Measurements from ENCODE around the gene AQP3. TPM values are rescaled to one million over a fixed set of nuclear protein-coding genes. Genes with fewer than 3 reads are reported as not detected.
"Not testable (repeated sequence)": the region's sequence is repeated elsewhere in the genome, so short reads cannot be mapped to it uniquely, and the experiment has no call there.

Gene AQP3
- 0.17 and 1.5 TPM in 2 replicates for total RNA-seq (2014; rRNA removed; shearing (Covaris generic))
- 0.25 and 0.28 TPM in 2 replicates for polyA plus RNA-seq (2015; cell fraction: cytosol; rRNA removed)
- polyA plus RNA-seq (2015; cell fraction: nucleus; rRNA removed) = 0.31 and 0.78 TPM in 2 replicates

DNA sequence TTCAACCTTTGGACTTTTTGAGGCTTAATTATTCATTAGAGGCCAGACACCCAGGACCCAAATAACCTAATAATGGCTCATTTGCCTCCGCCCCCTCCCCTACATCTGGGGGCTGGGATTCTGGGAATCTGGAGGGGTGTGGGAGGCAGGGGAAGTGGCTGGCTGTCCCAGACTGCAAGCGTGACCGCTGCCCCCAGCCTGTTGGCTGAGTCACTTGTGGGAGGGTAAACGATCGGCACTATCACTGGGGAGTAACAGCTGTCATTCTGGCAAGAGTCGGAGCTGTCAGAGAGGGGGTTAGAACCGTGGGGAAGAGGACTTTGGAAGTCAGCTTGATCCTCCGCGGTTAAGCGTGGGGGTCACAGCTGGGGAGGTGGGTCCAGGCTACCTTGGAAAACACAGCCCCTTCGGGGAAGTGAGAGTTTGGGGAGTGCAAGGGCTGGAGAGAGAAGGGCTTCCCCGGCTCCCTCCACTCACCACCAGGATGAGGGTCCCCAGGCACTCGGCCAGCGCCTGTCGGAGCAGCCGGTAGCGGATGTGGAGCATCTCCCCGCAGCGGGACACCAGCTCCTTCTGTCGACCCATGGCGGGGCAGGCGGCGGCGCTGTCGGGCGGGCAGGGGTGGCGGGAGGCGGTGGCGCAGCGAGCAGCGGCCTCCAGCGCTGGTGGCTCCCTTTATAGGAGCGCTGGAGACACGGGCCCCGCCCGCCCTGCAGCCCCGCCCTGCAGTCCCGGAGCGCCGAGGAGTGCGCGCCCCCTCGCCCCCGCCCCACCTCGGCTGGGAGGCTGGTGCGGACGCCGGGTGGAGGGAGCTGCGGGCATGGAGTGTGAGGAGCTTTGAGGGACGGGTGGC, at the start of gene AQP3:
Gene AQP3 (minus strand): TSS at position 648 of the 853 bp plus-strand sequence. CDS start 63 bp downstream, at position 585.
- peak; percentile 73 for DNase-seq (ENCODE audit: low read depth)

GRCh38 chr9:33493819-33494218, 46.4 kb upstream of the AQP3 start:
- not testable (repeated sequence) for DNase-seq (ENCODE audit: low read depth)

GRCh38 chr9:33489066-33489465, 41.7 kb upstream of the AQP3 start:
- no peak for DNase-seq (ENCODE audit: low read depth)

DNA sequence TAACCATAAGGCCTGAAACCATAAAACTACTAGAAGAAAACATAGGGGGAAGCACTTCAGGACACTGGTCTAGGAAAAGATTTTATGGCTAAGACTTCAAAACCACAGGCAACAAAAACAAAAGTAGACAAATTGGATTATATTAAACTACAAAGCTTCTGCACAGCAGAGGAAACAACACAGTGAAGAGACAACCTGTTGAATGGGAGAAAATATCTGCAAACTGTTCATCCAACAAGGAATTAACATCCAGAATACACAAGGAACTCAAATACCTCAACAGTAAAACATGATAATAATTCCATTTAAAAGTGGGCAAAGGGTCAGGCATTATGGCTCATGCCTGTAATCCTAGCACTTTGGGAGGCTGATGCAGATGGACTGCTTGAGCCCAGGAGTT, 37.9 kb upstream of the AQP3 start:
- DNase-seq (ENCODE audit: low read depth) = not testable (repeated sequence)

DNA sequence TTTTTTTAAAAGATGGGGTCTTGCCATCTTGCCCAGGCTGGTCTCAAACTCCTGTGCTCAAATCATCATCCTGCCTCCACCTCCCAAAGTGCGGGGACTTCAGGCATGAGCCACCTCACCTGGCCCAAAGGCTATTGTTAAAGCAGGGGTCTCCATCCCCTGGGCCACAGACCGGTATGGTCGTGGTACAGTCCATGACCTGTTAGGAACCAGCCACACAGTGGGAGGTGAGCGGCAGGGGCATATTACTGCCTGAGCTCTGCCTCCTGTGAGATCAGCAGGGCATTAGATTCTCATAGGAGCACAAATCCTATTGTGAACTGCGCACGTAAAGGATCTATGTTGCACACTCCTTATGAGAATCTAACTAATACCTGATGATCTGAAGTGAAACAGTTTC, 33.6 kb upstream of the AQP3 start:
- no peak for DNase-seq (ENCODE audit: low read depth)

- no peak for DNase-seq (ENCODE audit: low read depth)
Measured at GRCh38 chr9:33480106-33480505, 32.7 kb upstream of the AQP3 start.

- DNase-seq (ENCODE audit: low read depth) = no peak
Measured at GRCh38 chr9:33476503-33476902, 29.1 kb upstream of the AQP3 start.

GRCh38 chr9:33475357-33475756, 28.0 kb upstream of the AQP3 start:
- DNase-seq (ENCODE audit: low read depth) = no peak

GRCh38 chr9:33473643-33474352, 26.4 kb upstream of the AQP3 start, which contains the start of gene NOL6:
TSS of gene NOL6 (minus strand) at chr9:33473924. CDS start at chr9:33473842, 82 bp downstream.
- DNase-seq (ENCODE audit: low read depth) = peak; percentile 99

DNA sequence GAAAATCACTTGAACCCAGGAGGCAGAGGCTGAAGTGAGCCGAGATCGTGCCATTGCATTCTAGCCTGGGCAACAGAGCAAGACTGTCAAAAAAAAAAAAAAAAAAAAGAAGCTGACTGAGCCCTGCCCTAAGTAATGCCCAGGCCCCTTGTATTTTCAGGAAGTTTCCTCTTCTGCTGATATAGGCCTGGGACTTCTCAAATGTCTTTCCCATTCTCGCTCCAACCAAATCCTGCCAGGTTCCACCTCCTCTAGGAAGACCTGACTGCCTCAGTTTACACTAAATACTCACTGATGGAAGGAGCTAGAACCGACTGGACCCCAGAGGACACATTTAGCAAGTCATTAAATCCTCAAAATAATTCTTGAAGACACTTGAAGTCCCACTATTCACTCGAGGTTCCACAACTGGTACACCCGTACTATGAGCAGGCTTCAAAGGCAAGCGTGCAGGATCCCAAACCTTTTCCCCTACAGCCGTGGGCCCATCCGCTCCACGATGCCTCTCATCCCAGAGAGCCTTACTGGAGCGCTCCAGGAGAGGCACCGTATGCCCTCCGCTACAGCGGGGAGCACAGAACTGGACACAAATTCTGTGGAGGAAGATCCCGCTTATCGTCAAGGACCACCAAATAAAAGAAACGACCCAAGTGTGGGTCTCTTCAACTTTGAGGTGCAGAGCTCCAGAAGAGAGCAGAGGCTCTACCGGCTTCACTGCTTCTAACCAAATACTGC, 25.7 kb upstream of the AQP3 start:
- no peak for DNase-seq (ENCODE audit: low read depth)

DNA sequence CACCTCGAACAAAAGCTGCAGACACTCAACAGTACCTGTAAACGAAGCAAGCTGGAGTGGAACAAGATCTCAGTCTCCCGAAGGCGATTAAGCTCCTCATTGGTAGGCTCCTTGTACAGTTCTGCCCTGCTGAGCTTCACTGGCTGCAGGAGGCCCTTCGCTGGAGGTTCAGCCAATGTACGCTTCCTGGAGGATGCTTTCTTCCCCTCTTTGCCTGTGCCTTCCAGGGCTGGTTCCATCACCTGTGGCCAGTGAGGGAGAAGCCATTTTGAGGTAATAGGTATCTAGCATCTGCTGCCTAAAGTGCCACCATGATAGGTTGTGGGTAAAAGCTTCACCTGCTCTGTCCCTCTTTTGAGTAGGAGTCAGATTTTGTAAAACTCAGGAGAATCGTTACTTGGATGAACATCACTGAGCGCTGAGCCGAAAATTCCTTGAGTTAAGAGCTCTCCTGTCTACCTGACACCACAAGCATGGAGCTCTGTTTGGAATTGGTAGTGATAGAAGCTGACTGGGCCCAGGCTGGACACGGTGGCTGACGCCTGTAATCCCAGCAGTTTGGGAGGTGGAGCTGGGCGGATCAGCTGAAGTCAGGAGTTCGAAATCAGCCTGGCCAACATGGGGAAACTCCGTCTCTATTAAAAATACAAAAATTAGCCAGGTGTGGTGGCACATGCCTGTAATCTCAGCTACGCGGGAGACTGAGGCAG, 24.9 kb upstream of the AQP3 start:
- no peak for DNase-seq (ENCODE audit: low read depth)

- no peak for DNase-seq (ENCODE audit: low read depth)
Measured at GRCh38 chr9:33471361-33471760, 24.0 kb upstream of the AQP3 start.

GRCh38 chr9:33469891-33470290, 22.5 kb upstream of the AQP3 start:
- DNase-seq (ENCODE audit: low read depth) = no peak

- no peak for DNase-seq (ENCODE audit: low read depth)
Measured at GRCh38 chr9:33468797-33469621, 21.6 kb upstream of the AQP3 start.

- DNase-seq (ENCODE audit: low read depth) = no peak
Measured at GRCh38 chr9:33468215-33468730, 20.9 kb upstream of the AQP3 start.

DNA sequence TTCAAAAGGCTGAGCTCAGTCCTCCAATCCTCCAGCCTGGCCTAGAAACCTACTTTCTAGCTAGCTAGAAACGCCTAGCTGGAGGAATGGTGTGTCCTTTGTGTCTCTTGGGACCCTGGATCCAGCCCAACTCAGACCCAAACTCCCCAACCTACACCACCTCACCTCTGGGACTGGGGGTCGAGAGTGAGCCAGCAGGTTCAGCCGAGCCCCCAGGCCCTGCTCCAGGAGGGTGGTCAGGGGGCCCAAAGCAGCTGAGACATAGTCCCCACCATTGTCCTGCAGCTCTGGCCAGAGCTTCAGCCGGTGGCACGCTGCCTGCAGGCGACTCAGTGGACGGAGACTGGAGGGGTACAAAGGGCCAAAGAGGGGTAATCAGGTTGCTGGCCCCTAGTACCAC, 20.1 kb upstream of the AQP3 start:
- no peak for DNase-seq (ENCODE audit: low read depth)

DNA sequence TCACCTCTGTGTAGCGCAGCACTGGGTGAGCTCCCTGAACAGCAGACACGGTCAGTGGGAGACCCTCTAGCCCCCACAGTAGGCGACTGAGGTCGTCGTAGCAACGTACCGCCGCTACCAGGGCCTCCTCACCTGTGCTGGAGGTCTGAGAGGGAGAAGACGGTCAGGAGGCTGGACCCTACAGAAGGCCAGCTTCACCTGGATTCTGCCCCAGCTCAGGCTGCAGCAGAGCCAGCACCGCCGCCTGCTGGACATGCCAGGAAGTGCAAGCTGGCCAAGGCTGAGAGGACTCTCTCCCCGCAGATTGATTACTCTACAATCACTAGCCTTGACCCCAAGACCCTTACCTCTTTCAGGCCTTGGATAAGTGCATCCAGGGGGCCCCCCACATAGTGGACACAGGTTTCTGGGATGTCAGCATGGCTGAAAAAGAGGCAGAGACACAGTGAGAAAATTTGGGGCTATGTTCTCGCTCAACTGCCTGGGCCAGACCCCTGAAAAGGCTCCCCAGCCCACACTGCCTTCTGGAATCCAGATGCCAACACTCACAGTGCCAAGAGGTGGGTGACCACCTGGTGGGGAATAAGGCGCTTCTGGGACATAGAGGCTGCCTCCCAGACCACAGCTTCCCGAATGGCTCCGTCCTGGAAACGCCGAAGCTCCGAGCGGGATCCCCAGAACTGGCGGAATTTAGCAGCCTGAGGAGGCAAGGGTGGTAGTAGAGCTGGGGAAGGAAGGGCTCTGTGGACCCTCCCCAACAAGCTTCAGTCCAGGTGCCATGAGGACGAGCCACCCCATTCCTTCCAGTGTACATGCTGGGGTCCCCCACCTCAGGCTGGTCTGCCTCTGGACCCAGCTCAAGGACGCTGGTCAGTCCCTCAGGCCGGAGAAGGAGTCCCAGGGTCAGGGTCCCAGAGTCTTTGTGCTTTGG, 19.4 kb upstream of the AQP3 start:
- peak; percentile 32 for DNase-seq (ENCODE audit: low read depth)
